HG02763 (cell line): ENCODE measurements around the gene OSM.
"Not testable (repeated sequence)": the region's sequence is repeated elsewhere in the genome, so short reads cannot be mapped to it uniquely, and the experiment has no call there.

Experiments used
- ATAC-seq: cut with Tn5 transposase; IDR thresholded peaks from one replicate; pipeline ENCODE4 v1.9.1; 2021; ENCODE audit warnings: mild to moderate bottlenecking, moderate library complexity; ENCODE audit not compliant: unreplicated experiment

The OSM gene

GRCh38 chr22:30230330-30230729 lies 36.3 kb downstream of the OSM start:
- no peak for ATAC-seq

GRCh38 chr22:30228509-30229359 lies 37.9 kb downstream of the OSM start:
- ATAC-seq, result no peak

- no peak for ATAC-seq
Observed at GRCh38 chr22:30227438-30228228, 39.0 kb downstream of the OSM start.

GRCh38 chr22:30226192-30226832 lies 40.3 kb downstream of the OSM start:
- no peak for ATAC-seq

- no peak for ATAC-seq
Observed at GRCh38 chr22:30225220-30225927, 41.3 kb downstream of the OSM start.

- ATAC-seq, result no peak
Observed at GRCh38 chr22:30224161-30224857, 42.3 kb downstream of the OSM start.

GRCh38 chr22:30223303-30223702 lies 43.3 kb downstream of the OSM start:
- no peak for ATAC-seq

- ATAC-seq, result no peak
Observed at GRCh38 chr22:30222321-30222720, 44.3 kb downstream of the OSM start.

GRCh38 chr22:30221121-30221992 lies 45.3 kb downstream of the OSM start:
- ATAC-seq, result no peak

- ATAC-seq, result no peak
Observed at GRCh38 chr22:30220338-30221012, 46.2 kb downstream of the OSM start.

GRCh38 chr22:30219668-30220278 lies 46.9 kb downstream of the OSM start:
- ATAC-seq, result no peak

- no peak for ATAC-seq
Observed at GRCh38 chr22:30219049-30219654, 47.5 kb downstream of the OSM start.

GRCh38 chr22:30217698-30218560 lies 48.7 kb downstream of the OSM start:
- no peak for ATAC-seq

GRCh38 chr22:30216710-30217109 lies 49.9 kb downstream of the OSM start:
- no peak for ATAC-seq

GRCh38 chr22:30216272-30216671 lies 50.4 kb downstream of the OSM start:
- ATAC-seq, result not testable (repeated sequence)

GRCh38 chr22:30214703-30215407 lies 51.8 kb downstream of the OSM start:
- ATAC-seq, result no peak
